Measurements from ENCODE around the gene RASAL3.

- TF ChIP-seq POLR2AphosphoS5 (IDR thresholded peaks at IDR 0.05; ENCODE audit: borderline replicate concordance, low read depth, low read length) (no peak), EZH2 (IDR thresholded peaks at IDR 0.05) (no peak)
These were observed 24.3 kb upstream of the RASAL3 start for GRCh38 chr19:15488489-15489226.
